ENCODE data around the gene HECTD3.
A peak's percentile ranks its signal among the peaks of the same experiment; 100 is the strongest.

Gene HECTD3

GRCh38 chr1:44976252-44976651, 34.9 kb downstream of the HECTD3 start:
- H3K36me3 ChIP-seq (ENCODE audit: insufficient read depth) = peaks cover 8% of the 10 kb centered on the region; the same call in 1 of the 2 replicates
- no peak overlapping the region for H3K27ac ChIP-seq

GRCh38 chr1:44973645-44974044, 37.5 kb downstream of the HECTD3 start:
- no peaks in the 10 kb centered on the region for H3K27me3 ChIP-seq (ENCODE audit: insufficient read depth, low read depth)
- no peaks in the 10 kb centered on the region for H4K20me1 ChIP-seq (ENCODE audit: insufficient read depth)
- H3K4me3 ChIP-seq (IDR thresholded peaks at IDR 0.05; ENCODE audit: insufficient read depth, low read depth, low read length) = peak overlapping the region; percentile 70
- H3K36me3 ChIP-seq (ENCODE audit: insufficient read depth) = peaks cover 8% of the 10 kb centered on the region; the same call in 1 of the 2 replicates
- peak overlapping the region; percentile 84 for H3K4me2 ChIP-seq
- H2AFZ ChIP-seq (ENCODE audit: low read depth) = no peak overlapping the region
- no peak for TF ChIP-seq CTCF (conservative IDR thresholded peaks at IDR 0.05; ENCODE audit: low read depth, low read length)
- peaks cover 24% of the 10 kb centered on the region for H3K4me1 ChIP-seq (ENCODE audit: low read depth, poor library complexity, severe bottlenecking)
- H3K79me2 ChIP-seq (ENCODE audit: insufficient read depth, low read depth) = peaks cover 12% of the 10 kb centered on the region; the same call in 1 of the 2 replicates
- peak overlapping the region; percentile 61 for H3K27ac ChIP-seq
- no peak overlapping the region; the same call in 1 of the 2 replicates for H3K9ac ChIP-seq

More at GRCh38 chr1:44976252-44976651, 34.9 kb downstream of the HECTD3 start:
- H3K4me3 ChIP-seq (IDR thresholded peaks at IDR 0.05; ENCODE audit: insufficient read depth, low read depth, low read length) = no peak overlapping the region
- H3K27me3 ChIP-seq (ENCODE audit: insufficient read depth, low read depth) = no peaks in the 10 kb centered on the region
- no peak for TF ChIP-seq CTCF (conservative IDR thresholded peaks at IDR 0.05; ENCODE audit: low read depth, low read length)
- no peak overlapping the region for H2AFZ ChIP-seq (ENCODE audit: low read depth)
- no peak overlapping the region for H3K4me2 ChIP-seq
- no peak overlapping the region for H3K9ac ChIP-seq
- peaks cover 24% of the 10 kb centered on the region for H3K4me1 ChIP-seq (ENCODE audit: low read depth, poor library complexity, severe bottlenecking)
- H3K79me2 ChIP-seq (ENCODE audit: insufficient read depth, low read depth) = peaks cover 12% of the 10 kb centered on the region; the same call in 1 of the 2 replicates
- H4K20me1 ChIP-seq (ENCODE audit: insufficient read depth) = no peaks in the 10 kb centered on the region

GRCh38 chr1:44970317-44970716, 40.8 kb downstream of the HECTD3 start:
- no peak overlapping the region for H3K4me2 ChIP-seq
- H2AFZ ChIP-seq (ENCODE audit: low read depth) = no peak overlapping the region
- peaks cover 12% of the 10 kb centered on the region; the same call in 1 of the 2 replicates for H3K79me2 ChIP-seq (ENCODE audit: insufficient read depth, low read depth)
- H3K4me3 ChIP-seq (IDR thresholded peaks at IDR 0.05; ENCODE audit: insufficient read depth, low read depth, low read length) = no peak overlapping the region
- H3K9ac ChIP-seq = no peak overlapping the region
- no peaks in the 10 kb centered on the region for H4K20me1 ChIP-seq (ENCODE audit: insufficient read depth)
- H3K27ac ChIP-seq = no peak overlapping the region
- peaks cover 24% of the 10 kb centered on the region for H3K4me1 ChIP-seq (ENCODE audit: low read depth, poor library complexity, severe bottlenecking)
- no peaks in the 10 kb centered on the region for H3K36me3 ChIP-seq (ENCODE audit: insufficient read depth)
- TF ChIP-seq CTCF (conservative IDR thresholded peaks at IDR 0.05; ENCODE audit: low read depth, low read length) = no peak
- no peaks in the 10 kb centered on the region for H3K27me3 ChIP-seq (ENCODE audit: insufficient read depth, low read depth)

- Histone ChIP-seq H4K20me1 (ENCODE audit: insufficient read depth) (no peaks in the 10 kb centered on the region), H3K79me2 (ENCODE audit: insufficient read depth, low read depth) (no peaks in the 10 kb centered on the region; the same call in 1 of the 2 replicates), H3K4me3 (IDR thresholded peaks at IDR 0.05; ENCODE audit: insufficient read depth, low read depth, low read length) (no peak overlapping the region), H3K9ac (no peak overlapping the region), H3K36me3 (ENCODE audit: insufficient read depth) (no peaks in the 10 kb centered on the region), H2AFZ (ENCODE audit: low read depth) (no peak overlapping the region), H3K4me2 (no peak overlapping the region), H3K4me1 (ENCODE audit: low read depth, poor library complexity, severe bottlenecking) (no peaks in the 10 kb centered on the region), H3K27ac (no peak overlapping the region), H3K27me3 (ENCODE audit: insufficient read depth, low read depth) (no peaks in the 10 kb centered on the region)
- no peak for TF ChIP-seq CTCF (conservative IDR thresholded peaks at IDR 0.05; ENCODE audit: low read depth, low read length)
Measured at GRCh38 chr1:44964396-44964795, 46.7 kb downstream of the HECTD3 start.

All from KMS-11 (cell line).